K562 (cell line): ENCODE results near the gene DDHD1. TPM values are rescaled to one million over a fixed set of nuclear protein-coding genes. Genes with fewer than 3 reads are reported as not detected.
A peak's percentile ranks its signal among the peaks of the same experiment; 100 is the strongest.

Source experiments
- BCLAF1 ChIP-seq, 2 experiments: fragments of 450-650 bp in 1 of 2; IDR thresholded peaks; 2 replicates each; pipeline ENCODE4 v1.6.1; 2011 to 2017; ENCODE audit warnings: low read depth in 2 of 2, antibody characterized with exemption in 1 of 2, borderline replicate concordance in 1 of 2, low read length in 1 of 2, mild to moderate bottlenecking in 1 of 2, mixed read lengths in 1 of 2; ENCODE audit not compliant: control insufficient read depth in 1 of 2
- BRD4 ChIP-seq: fragments of 200-600 bp; sonication (generic); IDR thresholded peaks from 2 replicates; pipeline ENCODE4 v1.6.1; 2017; ENCODE audit warnings: inconsistent platforms
- CTBP1 ChIP-seq: fragments of 450-650 bp; IDR thresholded peaks from 2 replicates; pipeline ENCODE4 v1.6.1; 2016; ENCODE audit warnings: borderline replicate concordance
- KLF10 ChIP-seq: fragments of 250-450 bp; sonication (Bioruptor Pico); IDR thresholded peaks from 2 replicates; pipeline ENCODE4 v1.6.1; 2021; ENCODE audit warnings: matching md5 sums
- PHB2 ChIP-seq: fragments of 450-650 bp; IDR thresholded peaks from 2 replicates; pipeline ENCODE4 v1.6.1; 2017; ENCODE audit warnings: low read depth
- POLR2B ChIP-seq: fragments of 450-650 bp; IDR thresholded peaks from 2 replicates; pipeline ENCODE4 v1.6.1; 2018; ENCODE audit warnings: low read depth; ENCODE audit not compliant: partially characterized antibody
- SAFB ChIP-seq: fragments of 200-400 bp; formaldehyde crosslinking; IDR thresholded peaks from 2 replicates; pipeline ENCODE4 v1.6.1; 2017; ENCODE audit warnings: low read depth, low read length, borderline replicate concordance
- SMAD2 ChIP-seq: fragments of 150-350 bp; IDR thresholded peaks from 2 replicates; pipeline ENCODE4 v1.6.1; 2014; ENCODE audit warnings: low read depth, mild to moderate bottlenecking, low read length
- SMARCA4 ChIP-seq: fragments of 450-650 bp; IDR thresholded peaks from 2 replicates; pipeline ENCODE4 v1.6.1; 2016
- ZNF253 ChIP-seq: fragments of 250-450 bp; sonication (Bioruptor Pico); conservative IDR thresholded peaks from 2 replicates; pipeline ENCODE4 v1.6.1; 2021; ENCODE audit warnings: mild to moderate bottlenecking
- ZNF384 ChIP-seq: IDR thresholded peaks from 2 replicates; pipeline ENCODE4 v1.6.1; 2012; ENCODE audit warnings: low read depth, low read length, improper control_type of control experiment
- ZNF407 ChIP-seq: fragments of 450-650 bp; IDR thresholded peaks from 2 replicates; pipeline ENCODE4 v1.6.1; 2016; ENCODE audit warnings: low read depth
- ZNF518B ChIP-seq: fragments of 250-450 bp; sonication (Bioruptor Pico); IDR thresholded peaks from 2 replicates; pipeline ENCODE4 v1.5.0; 2021; ENCODE audit warnings: mild to moderate bottlenecking, moderate library complexity
- polyA plus RNA-seq, 8 experiments: library from polyadenylated mRNA; depleted of rRNA in 4 of 8; stranded (reverse) in 5 of 8; unstranded in 3 of 8; fragments of >200 nt; fragmentation: Nextera tagmentation in 2 of 8; fragmentation: Illumina TruSeq in 1 of 8; extraction: Ambion mirVana in 2 of 8; extraction: Trizol in 1 of 8; gene quantifications; 2 replicates each; pipeline versions ENCODE4 v1.2.1 to v1.2.3, GENCODE V29; 2011 to 2014; ENCODE audit warnings: inconsistent platforms in 1 of 8, missing spikeins in 1 of 8
- total RNA-seq, 7 experiments: library from RNA; depleted of rRNA in 6 of 7; stranded (reverse); fragments of >200 nt in 6 of 7; fragmentation: Illumina TruSeq in 2 of 7; extraction: Trizol in 2 of 7; gene quantifications; 2 replicates each; pipeline versions ENCODE4 v1.2.1 to v1.2.3, GENCODE V29; 2011 to 2021; ENCODE audit warnings: low replicate concordance in 1 of 7

The DDHD1 gene
- total and polyA plus RNA-seq, 9 of the 15 experiments (the other 6 are each of a cell fraction or from before 2014, with no cell fraction given) = 1.2 to 12.3 (median 5.0) TPM

- peak; percentile 84 for TF ChIP-seq ZNF407
- no peak for TF ChIP-seq BCLAF1 (IDR thresholded peaks at IDR 0.05; ENCODE audit: borderline replicate concordance in 1 of 2, control insufficient read depth in 1 of 2, low read depth in 2 of 2, low read length in 1 of 2)
- no peak for TF ChIP-seq ZNF518B
- no peak for TF ChIP-seq SMAD2
- TF ChIP-seq BRD4 = no peak
- TF ChIP-seq SMARCA4 = no peak
- no peak for TF ChIP-seq ZNF253
- TF ChIP-seq CTBP1 = no peak
- peak; percentile 55 for TF ChIP-seq POLR2B
- TF ChIP-seq SAFB = no peak
- no peak for TF ChIP-seq ZNF384
- no peak for TF ChIP-seq KLF10
- TF ChIP-seq PHB2 = no peak
Observed at GRCh38 chr14:53152887-53153701, at the start of gene DDHD1 (continued).
